H1 (cell line): ENCODE measurements around the gene TECPR2. TPM values are rescaled to one million over a fixed set of nuclear protein-coding genes. Genes with fewer than 3 reads are reported as not detected.

ENCODE experiments used
- JUN ChIP-seq: IDR thresholded peaks from 2 replicates; pipeline ENCODE4 v1.6.1; 2011; ENCODE audit warnings: low read depth, mild to moderate bottlenecking, improper control_type of control experiment, low read length
- polyA plus RNA-seq, 7 experiments: library from polyadenylated mRNA; depleted of rRNA in 3 of 7; stranded (reverse) in 5 of 7; unstranded in 2 of 7; fragments of >200 nt in 5 of 7; fragments of 200-250 nt in 2 of 7; gene quantifications; 1 replicate in 5 of 7; 2 replicates in 1 of 7; 4 replicates in 1 of 7; pipeline versions ENCODE4 v1.2.1 to v1.2.3, GENCODE V29; 2011 to 2013; ENCODE audit warnings: missing spikeins in 2 of 7, mixed read lengths in 2 of 7
- total RNA-seq: library from RNA; stranded (reverse); fragmentation: NEBNext Ultra II Directional; extraction: Animal tissue kit (Norgen Biotek cat#: 25700); gene quantifications from 2 replicates; pipeline ENCODE4 v1.2.1, GENCODE V29; 2021

Gene TECPR2
- total and polyA plus RNA-seq, 2 of the 8 experiments (the other 6 are each of a cell fraction or from before 2014, with no cell fraction given): 6.8 to 19.4 TPM

GRCh38 chr14:102419276-102419675, 56.5 kb downstream of the TECPR2 start (continued):
- no peak for TF ChIP-seq JUN
